A172 (cell line): ENCODE measurements around the gene RANBP6. TPM values are rescaled to one million over a fixed set of nuclear protein-coding genes. Genes with fewer than 3 reads are reported as not detected.
A peak's percentile ranks its signal among the peaks of the same experiment; 100 is the strongest.
"Not testable (repeated sequence)": the region's sequence is repeated elsewhere in the genome, so short reads cannot be mapped to it uniquely, and the experiment has no call there.

Experiments used
- DNase-seq: peaks from one replicate; pipeline ENCODE4 v3.0.0-alpha.2; 2015; ENCODE audit warnings: low spot score
- total RNA-seq: library from RNA; depleted of rRNA; stranded (reverse); fragments of >200 nt; shearing (Covaris generic); gene quantifications from 2 replicates; pipeline ENCODE4 v1.2.3, GENCODE V29; 2014; rRNA removed

Gene RANBP6
- 37.3 and 39.3 TPM in 2 replicates for total RNA-seq

DNA sequence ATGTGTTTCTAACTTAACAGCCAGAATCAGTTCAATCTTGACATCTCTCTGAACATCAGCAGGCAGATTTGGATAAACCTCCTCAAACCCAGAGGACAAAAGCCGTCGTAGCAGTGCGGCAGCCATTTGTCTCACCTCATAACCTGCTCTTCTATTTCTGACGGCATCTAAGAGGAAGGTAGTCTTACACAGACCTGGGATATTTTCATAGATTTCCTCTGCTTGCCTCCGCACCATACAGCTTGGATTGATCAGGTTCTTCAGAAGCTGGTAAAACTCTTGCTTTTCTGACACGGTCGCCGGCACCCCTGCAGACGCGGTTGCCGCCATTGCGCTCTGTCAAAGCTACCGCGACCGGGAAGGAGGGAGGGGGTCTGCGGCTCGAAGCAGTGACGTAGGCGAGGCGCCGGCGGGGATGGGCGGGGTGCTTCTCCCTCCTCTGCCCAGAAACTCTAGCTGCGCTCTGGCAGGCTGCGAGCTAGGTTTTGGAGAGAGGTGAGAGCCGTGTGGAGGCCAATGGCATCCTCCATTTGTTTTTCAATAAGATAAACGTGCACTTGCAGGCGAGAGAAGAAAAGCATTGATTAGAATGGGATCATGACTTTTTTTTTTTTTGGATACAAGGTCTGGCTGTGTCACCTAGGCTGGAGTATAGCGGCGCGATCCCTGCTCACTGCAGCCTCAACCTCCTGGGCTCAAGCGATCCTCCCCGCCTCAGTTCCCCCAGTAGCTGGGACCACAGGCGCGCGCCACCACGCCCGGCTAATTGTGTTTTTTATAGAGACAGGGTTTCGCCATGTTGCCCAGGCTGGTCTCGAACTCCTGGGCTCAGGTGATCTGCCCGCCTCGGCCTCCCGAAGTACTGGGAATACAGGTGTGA lies at the start of gene RANBP6:
Gene RANBP6, minus strand, starts transcription at position 347 of the 880 bp plus-strand sequence. Its CDS starts 17 bp downstream, at position 330.
- DNase-seq: peak; percentile 81

DNA sequence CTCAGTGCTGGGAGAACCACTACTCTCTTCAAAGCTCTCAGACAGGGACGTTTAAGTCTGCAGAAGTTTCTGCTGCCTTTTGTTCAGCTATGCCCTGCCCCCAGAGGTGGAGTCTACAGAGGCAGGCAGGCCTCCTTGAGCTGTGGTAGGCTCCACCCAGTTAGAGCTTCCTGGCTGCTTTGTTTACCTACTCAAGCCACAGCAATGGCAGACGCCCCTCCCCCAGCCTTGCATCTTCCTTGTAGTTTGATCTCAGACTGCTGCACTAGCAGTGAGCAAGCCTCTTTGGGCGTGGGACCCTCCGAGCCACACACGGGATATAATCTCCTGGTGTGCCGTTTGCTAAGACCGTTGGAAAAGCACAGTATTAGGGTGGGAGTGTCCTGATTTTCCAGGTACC lies 47.7 kb upstream of the RANBP6 start:
- DNase-seq: not testable (repeated sequence)

DNA sequence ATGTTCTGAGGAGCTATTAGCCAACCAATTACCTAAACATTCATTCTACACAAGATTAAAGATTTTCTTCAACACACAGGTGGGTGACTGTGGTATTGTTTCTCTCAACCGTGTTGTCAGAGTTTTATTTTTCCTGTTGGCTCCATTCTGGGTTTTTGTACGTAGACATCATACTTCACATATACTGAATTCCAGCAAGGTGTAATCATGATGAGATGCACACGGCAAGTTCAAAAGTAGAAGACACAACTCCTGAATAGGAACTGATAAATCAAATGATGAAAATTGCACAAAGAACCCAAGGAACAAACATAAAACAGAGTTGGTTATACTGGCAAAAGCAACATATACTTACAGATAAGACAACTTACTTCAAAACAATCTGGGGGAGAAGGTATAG lies 40.2 kb upstream of the RANBP6 start:
- no peak for DNase-seq

DNA sequence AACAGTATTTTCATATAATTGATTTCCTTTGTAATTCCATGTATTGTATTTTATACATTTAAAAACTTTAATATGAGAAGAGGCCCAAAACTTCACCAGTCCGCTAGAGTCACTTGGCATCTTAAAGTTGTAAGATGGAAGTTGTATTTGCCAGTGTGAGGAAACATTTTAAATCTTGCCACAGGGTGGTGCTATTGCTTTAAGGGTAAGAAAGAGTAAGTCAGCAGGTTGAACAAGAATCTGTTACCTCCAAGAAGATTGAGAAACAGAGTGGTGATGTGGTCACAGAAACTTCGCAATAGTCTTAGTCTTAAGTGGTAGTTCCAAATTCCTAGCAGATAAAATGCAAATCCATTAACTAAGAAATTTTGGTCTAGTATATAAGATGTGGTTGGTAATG lies 39.8 kb upstream of the RANBP6 start:
- peak; percentile 67 for DNase-seq

DNA sequence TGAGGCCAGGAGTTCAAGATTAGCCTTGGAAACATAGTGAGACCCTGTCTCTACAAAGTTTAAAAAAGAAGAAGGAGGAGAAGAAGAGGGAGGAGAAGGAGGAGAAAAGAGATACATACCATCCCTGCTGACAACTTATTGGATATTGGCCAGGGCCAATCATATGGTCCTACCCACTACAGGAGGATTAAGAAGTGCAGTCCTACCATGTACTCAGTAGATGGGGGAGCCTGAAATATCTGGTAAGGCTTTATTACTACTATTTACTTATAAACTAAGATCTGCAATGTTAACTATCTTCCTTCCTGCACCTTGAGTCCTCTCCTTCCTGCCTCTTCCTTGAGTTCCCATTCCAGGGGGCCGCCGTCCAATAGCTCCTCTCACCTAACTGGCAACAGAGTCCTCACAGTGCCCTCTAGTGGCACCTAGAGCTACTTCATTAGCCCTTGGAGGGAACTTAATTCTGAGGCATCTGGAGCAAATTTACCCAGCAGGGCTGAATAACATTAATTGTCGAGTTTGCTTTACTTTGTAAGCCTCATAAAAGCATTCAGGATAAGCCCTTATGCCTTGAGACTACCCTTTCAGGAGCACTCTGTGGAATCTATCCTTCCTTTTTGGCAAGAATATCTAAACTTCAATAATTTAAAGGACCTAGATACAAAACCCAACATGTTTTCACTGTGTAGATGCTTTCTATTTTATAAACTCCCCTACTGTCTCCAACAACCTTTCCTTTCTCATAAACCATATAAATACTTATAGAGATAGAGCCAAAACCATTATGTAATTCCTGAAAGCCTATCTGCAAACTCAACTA lies 39.1 kb upstream of the RANBP6 start:
- peak; percentile 74 for DNase-seq

DNA sequence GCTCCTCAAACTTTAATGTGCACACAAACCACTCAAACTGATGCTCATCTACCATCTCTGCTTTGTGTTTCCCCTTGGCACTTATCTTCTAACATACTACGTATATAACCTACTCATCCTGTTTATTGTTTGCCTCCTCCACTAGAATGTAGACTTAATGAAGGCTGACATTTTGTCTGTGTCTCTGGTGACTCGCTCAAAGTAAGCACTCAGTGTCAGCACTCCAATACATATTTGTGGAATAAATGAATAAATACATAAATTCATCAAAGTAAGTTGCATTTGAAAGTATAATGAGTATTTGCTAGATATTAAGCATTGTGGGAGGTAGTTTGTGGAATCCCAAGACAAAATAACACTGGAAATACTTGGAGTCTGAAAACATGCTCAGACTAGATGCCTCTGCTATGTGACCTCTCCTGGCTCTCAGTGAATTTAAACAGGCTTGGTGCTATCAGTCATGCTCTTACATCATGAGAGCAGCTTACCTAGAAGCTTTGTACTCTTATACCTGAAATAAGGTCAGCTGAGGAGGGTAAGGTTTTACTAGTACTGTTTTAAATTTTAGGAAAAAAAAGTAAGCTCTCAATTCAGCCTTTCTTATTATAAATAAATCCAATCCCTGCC lies 37.0 kb upstream of the RANBP6 start:
- DNase-seq: no peak

DNA sequence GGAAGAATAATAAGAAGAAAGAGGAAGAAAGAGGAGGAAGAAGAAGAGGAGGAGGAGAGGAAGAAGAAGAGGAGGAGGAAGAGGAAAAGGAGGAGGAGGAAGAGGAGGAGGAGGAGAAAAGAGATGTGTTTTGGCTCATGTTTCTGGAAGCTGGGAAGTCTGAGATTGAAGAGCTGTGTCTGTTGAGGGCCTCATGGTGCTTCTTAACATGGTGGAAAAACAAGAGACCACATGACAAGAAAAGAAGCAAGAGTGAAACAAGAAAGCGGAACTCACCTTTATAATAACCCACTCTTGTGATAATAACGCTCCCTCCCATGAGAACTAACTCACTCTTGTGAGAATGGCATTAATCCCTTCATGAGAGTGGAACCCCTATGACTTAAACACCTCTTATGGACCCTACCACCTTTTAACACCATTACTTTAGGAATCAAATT lies 36.1 kb upstream of the RANBP6 start:
- DNase-seq: no peak

DNA sequence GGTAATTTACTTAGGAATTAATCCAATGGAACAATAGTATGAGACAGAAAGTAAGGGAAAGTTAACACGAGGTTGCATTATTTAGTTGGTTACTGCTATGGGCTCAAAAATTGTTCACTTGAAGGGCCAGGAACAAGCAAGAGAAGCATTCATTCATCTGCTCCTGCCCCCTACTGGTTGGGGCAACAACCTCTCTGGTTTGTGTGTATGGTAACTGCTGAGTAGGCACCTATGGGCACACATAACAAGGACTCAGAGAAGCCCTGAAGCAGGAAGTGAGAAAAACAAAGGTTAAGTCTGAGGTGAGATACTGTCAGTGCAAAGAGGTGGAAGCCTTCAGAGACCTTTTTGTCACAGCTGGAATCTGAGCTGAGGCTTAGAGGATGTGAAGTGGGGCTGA lies 34.4 kb upstream of the RANBP6 start:
- no peak for DNase-seq

DNA sequence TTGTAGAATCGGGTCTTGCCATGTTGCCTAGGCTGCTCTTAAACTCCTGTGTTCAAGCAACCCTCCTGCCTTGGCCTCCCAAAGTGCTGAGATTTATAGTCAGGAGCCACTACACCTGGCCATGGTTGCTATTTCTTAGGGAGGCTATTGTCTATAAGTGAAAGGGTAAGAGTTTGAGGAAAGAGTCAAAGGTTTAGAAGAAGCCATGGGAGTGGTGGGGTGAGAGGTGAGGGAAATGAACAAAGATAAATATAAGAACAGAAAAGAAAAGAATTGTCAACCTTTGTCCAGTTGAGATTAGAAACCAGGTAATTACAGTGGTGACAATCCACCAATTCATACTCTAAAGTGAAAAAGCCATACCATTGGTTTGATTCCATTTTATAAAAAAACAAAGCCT lies 32.6 kb upstream of the RANBP6 start:
- no peak for DNase-seq

DNA sequence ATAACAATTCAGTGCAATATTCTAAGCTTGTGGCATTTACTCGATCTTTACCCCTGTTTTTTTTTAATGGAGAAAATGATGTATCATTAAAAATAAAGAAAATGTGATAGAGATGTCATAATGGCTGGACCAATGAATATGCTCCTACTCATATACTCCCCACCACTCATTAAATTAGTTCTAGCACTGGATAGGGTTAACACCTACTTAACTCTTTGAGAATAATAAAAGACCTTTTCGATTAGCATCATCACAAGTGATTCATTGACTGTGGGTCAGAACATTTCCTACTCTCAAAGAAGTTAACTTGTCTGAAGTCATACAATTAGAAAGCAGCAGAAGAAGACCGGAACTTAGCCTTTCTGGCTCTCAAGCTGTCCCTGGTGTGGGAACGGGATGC lies 31.6 kb upstream of the RANBP6 start:
- no peak for DNase-seq

DNA sequence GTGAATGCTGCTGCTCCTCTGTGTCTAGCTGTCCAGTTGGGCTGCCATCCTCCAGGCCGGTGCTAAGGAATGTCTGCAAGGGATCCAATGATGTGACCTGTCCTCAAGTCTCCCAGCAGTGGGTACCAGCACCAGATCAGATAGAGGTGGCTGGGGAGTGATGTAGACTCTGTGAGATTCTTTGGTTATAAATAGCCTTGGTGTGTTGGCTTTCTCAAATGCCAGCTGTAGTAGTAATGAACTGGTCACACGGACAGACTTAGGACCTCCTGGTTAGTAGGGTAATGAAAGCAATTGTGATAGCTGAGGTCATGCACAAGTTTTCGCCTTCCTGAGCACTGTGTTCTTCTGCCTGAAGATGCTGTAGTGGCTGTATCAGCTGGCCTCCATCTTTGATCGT lies 29.9 kb upstream of the RANBP6 start:
- no peak for DNase-seq

DNA sequence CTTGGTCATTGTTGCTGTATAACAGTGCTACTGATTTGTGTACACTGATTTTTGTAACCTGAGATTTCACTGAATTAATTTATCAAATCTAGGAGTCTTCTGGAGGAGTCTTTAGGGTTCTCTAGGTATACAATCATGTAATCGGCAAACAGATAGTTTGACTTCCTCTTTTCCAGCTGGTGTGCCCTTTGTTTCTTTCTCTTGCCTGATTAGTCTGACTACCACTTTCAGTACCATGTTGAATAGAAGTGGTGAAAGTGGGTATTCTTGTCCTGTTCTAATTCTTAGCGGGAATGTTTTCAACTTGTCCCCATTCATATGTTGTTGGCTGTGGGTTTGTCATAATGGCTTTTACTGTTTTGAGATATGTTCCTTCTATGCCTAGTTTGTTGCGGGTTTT lies 24.7 kb upstream of the RANBP6 start:
- no peak for DNase-seq

DNA sequence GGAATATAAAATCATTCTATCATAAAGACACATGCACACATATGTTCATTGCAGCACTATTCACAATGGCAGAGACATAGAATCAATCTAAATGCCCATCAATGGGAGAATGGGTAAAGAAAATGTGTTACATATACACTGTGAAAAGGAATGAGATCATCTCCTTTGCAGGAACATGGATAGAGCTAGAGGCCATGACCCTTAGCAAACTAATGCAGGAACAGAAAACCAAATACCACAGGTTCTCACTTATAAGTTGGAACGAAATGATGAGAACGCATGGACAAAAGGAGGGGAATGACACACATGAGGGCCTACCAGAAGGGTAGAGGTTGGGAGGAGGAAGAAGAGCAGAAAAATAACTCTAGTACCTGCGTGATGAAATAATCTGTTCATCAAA lies 21.0 kb upstream of the RANBP6 start:
- DNase-seq: no peak

DNA sequence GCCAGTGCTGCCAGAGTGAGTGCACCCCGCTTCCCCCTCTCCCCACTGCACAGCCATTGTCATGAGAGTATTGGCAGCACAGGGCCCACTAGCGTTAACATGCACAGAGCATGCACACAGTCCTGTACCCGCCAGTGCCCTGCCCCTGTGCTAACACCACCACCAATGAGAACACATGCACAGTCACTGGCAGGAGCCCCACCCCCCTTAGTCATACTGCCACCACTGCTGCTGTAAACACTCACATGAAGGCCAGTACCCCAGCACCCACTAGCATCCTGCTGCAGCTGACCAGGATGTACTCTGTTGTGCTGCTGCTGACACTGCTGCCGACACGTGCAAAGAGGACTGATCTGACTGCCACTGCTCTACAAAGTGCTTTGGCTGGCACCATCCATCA lies 19.5 kb upstream of the RANBP6 start:
- DNase-seq: peak; percentile 26

DNA sequence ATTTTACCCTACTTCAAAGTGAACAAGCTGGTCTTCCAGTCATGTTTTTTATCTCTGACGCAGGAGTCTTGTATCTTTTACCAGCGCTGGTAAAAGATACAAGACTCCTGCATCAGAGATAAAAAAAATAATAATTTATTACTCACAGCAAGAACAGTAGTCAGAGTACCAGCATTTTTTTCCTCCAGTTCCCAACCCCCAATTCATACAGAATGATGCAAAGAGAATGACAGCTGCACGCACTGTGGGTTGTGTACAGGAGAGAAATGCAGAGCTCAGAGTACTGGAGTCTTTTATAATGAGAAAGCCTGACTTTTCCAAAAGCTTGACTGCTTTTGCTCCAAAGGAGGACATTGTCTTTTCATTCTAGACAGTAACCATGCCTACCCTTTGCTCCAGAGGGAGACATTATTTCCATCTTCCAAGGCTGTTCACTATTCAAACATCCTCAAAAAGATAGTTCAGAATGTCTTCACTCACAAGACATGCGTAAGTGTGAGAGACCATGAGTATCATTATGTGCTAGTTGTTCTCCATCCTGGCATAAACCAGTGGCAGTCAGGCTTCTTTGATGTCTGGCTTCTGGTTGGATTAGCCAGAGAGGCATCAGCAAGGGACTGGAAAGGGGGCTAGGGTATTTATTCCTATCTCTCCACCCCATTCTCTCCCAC lies 14.3 kb upstream of the RANBP6 start:
- DNase-seq: no peak

DNA sequence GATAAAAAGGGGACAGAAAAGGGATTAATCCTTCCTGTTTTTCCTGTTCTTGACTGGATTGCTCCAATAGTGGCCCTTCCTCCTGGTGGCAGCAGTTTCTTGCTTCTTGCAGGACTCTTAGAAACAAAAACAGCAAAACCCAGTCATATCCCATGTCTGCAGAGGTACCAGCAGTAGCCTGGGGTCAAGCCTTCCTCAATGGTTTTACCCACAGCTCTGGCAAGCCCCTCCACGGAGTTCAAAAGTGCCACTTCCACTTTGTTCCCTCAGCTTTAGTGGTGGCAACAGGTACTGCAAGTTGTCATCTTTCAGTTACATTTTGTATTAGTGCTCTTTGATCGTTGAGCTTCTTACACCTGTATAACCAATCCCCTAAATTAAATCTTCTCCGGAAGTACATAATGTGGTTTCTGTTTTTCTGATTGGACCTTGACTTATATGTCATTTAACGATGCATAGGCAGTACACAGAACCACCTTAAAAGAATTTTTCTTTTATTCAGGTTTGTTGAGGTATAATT lies 8.7 kb upstream of the RANBP6 start:
- DNase-seq: no peak

DNA sequence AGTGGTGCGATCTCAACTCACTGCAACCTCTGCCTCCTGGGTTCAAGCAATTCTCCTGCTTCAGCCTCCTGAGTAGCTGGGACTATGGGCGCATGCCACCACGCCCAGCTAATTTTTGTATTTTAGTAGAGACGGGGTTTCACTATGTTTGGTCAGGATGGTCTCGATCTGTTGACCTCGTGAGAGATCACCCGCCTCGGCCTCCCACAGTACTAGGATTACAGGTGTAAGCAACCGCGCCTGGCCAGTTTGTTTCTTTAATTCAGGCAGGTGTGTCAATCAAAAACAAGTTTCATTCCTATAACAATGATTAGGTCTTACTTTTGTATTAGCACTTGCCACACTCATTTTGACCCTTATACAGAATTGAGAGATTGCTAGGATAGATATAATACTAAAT lies 1.6 kb upstream of the RANBP6 start:
- not testable (repeated sequence) for DNase-seq

DNA sequence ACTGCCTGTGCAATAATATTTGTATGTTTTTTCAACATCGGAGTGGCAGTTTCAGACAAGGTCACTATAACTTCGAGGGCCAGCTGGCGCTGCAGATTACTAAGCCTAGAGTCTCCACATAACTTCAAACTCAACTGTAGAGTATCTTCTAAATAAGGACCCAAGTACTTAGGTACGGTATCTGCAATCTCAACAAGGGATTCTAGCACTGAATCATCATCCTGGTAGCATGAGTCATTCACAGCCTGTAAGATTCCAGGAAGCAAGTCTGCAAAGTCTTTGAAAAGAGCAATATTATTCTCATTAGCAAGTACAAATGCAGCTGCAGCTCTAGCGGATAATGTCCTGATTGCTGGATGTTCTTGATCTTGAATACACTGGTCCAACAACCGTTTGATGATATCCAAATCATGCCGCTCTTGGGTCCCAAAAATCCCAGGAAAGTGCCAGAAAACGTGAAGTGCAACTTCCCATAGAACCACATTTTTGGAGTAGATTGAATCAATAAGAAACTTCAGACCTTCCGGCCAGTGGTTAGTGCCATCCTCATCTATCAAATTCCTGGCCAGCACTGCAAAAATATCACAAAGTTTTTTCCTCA lies 654 bp downstream of the RANBP6 start:
- DNase-seq: peak; percentile 69

DNA sequence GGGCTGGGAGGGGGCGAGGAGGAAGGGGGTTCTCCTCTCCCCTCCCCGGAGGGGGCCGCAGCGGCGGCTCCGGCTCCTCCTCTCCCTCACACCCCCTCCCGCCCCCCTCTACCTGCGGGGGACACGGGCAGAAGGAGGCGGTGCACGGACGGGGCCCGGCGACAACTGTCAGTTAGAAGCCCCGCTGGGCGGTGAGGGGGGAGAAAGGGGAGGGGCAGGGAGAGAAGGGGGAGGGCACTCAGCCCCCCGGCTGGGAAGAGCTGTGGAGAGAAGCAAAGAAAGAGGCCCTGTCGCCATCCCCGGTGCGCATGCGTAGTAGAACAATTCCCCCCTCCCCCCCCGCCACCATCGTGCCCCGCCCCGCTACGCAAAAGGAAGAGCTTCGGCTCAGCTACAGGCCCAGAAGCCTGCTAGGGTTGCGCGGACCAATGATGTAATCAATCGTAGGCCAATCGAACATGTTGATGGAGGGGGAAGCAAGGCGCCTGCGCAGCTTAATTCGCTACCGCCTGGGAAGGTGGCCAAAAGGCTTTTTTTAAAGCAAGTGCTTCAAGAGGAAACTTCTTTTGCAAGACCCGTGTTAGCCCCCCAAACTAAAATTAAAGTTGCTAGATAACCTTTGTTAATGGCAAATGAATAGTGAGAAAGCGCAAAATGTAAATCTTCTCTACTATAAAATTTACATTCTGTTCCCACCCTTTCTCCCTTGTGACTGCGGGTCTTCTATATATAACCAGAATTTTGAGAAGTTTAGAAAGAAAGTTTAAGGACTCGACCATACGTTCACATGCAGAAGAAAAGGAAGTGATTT lies 7.0 kb downstream of the RANBP6 start:
- peak; percentile 95 for DNase-seq

DNA sequence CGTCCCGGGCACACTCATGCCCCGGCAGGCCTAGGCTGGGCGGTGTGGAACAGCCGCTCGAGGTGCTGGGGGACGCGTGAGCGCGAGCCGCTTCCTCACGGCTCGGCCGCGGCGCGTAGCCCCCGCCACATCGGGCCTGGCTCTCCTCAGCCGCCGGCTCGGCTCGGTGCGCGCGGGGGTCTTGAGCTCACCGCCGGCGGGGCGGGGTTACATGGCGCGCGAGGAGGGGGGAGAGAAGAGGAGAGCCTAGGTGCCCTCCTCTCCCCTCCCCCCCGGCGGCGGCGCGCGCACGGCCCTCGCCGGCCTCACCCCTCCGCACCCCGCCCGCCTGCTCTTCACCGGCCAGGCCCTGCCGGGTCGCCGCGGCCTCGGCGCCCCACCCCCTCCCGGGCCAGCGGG lies 7.7 kb downstream of the RANBP6 start:
- peak; percentile 36 for DNase-seq
